NCI-H1436 treated with DMSO at 0.1 percent for 48 hours (cell line): ENCODE data around the gene LPGAT1.
"Not testable (repeated sequence)": the region's sequence is repeated elsewhere in the genome, so short reads cannot be mapped to it uniquely, and the experiment has no call there.

Source experiments
- DNase-seq: peaks from one replicate; lab custom pipeline; 2025; lab: John Stamatoyannopoulos, UW

Gene LPGAT1

GRCh38 chr1:211704543-211704942, 126.0 kb downstream of the LPGAT1 start:
- no peak for DNase-seq

GRCh38 chr1:211703812-211704537, 126.6 kb downstream of the LPGAT1 start:
- no peak for DNase-seq

GRCh38 chr1:211701733-211702132, 128.8 kb downstream of the LPGAT1 start:
- DNase-seq, result no peak

GRCh38 chr1:211699059-211699458, 131.5 kb downstream of the LPGAT1 start:
- no peak for DNase-seq

GRCh38 chr1:211698161-211699026, 132.2 kb downstream of the LPGAT1 start:
- no peak for DNase-seq

- DNase-seq, result peak; percentile 76
Observed at GRCh38 chr1:211697356-211697755, 133.2 kb downstream of the LPGAT1 start.

GRCh38 chr1:211695135-211695816, 135.3 kb downstream of the LPGAT1 start:
- no peak for DNase-seq

GRCh38 chr1:211693911-211694310, 136.7 kb downstream of the LPGAT1 start:
- DNase-seq, result not testable (repeated sequence)
